GM23338 (cell line): Measurements from ENCODE around the gene PPP1R9A.

ENCODE experiments used
- CREB1 ChIP-seq: fragments of 250-450 bp; sonication (Bioruptor Pico); IDR thresholded peaks from 2 replicates; pipeline ENCODE4 v1.5.0; 2020; ENCODE audit warnings: low read depth, mild to moderate bottlenecking, moderate library complexity
- EZH2 ChIP-seq: fragments of 200-600 bp; sonication (generic); IDR thresholded peaks from one replicate; pipeline ENCODE4 v1.8.0; 2017; ENCODE audit warnings: antibody characterized with exemption, mild to moderate bottlenecking, low read depth; ENCODE audit not compliant: unreplicated experiment
- EZH2phosphoT487 ChIP-seq: fragments of 200-600 bp; sonication (generic); IDR thresholded peaks from one replicate; pipeline ENCODE4 v1.8.1; 2018; ENCODE audit warnings: antibody characterized with exemption; ENCODE audit not compliant: unreplicated experiment
- JUNB ChIP-seq: IDR thresholded peaks from one replicate; pipeline ENCODE4 v1.6.1; 2016; ENCODE audit warnings: antibody characterized with exemption; ENCODE audit not compliant: unreplicated experiment
- NANOG ChIP-seq: IDR thresholded peaks from 2 replicates; pipeline ENCODE4 v1.6.1; 2016; ENCODE audit warnings: antibody characterized with exemption, borderline replicate concordance
- POLR2AphosphoS5 ChIP-seq: IDR thresholded peaks from 2 replicates; pipeline ENCODE4 v1.6.1; 2016; ENCODE audit warnings: antibody characterized with exemption, low read depth
- STAT1 ChIP-seq: IDR thresholded peaks from one replicate; pipeline ENCODE4 v1.6.1; 2016; ENCODE audit warnings: antibody characterized with exemption; ENCODE audit not compliant: unreplicated experiment
- ZNF114 ChIP-seq: fragments of 250-450 bp; sonication (Bioruptor Pico); IDR thresholded peaks from 2 replicates; pipeline ENCODE4 v1.5.0; 2020; ENCODE audit warnings: mild to moderate bottlenecking, moderate library complexity
- ZNF331 ChIP-seq: fragments of 250-450 bp; sonication (Bioruptor Pico); IDR thresholded peaks from 2 replicates; pipeline ENCODE4 v1.5.0; 2020; ENCODE audit warnings: low read depth, mild to moderate bottlenecking, moderate library complexity
- TF ChIP-seq, protein P1 (sequence below), 2 experiments: fragments of 200-600 bp in 1 of 2; sonication (generic) in 1 of 2; conservative IDR thresholded peaks; 2 replicates each; pipeline versions ENCODE4 v1.5.1 to v1.6.1; 2016 to 2017; ENCODE audit warnings: antibody characterized with exemption in 2 of 2, low read depth in 2 of 2, mild to moderate bottlenecking in 2 of 2, moderate library complexity in 1 of 2
- TF ChIP-seq, protein P2 (sequence below): fragments of 250-450 bp; sonication (Bioruptor Pico); IDR thresholded peaks from 2 replicates; pipeline ENCODE4 v1.5.0; 2020; ENCODE audit warnings: mild to moderate bottlenecking, moderate library complexity
- TF ChIP-seq, protein P3 (sequence below): IDR thresholded peaks from one replicate; pipeline ENCODE4 v1.6.1; 2018; ENCODE audit warnings: antibody characterized with exemption; ENCODE audit not compliant: unreplicated experiment
- TF ChIP-seq, protein P4 (sequence below): IDR thresholded peaks from 2 replicates; pipeline ENCODE4 v1.6.1; 2016; ENCODE audit warnings: antibody characterized with exemption

DNA sequence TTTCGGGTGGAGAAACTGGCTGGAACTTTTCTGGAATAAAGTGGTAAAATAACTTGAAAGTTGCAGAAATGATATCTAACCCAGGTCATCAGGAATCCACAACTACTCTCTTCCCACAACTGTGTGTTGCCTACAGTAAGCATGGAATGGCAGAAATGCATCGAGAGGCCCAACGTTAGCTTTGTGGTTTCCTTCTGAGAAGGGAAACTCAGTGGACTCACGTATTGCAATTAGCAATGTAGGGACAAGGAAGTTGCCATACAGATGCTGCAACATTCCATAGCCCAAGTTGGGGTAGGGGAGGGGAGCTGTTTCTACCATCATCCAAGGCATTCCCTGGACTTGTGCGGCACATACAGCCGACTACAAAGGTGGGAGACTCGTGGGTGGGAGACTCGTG is 415.0 kb downstream of the PPP1R9A start:
- TF ChIP-seq, protein P1, sequence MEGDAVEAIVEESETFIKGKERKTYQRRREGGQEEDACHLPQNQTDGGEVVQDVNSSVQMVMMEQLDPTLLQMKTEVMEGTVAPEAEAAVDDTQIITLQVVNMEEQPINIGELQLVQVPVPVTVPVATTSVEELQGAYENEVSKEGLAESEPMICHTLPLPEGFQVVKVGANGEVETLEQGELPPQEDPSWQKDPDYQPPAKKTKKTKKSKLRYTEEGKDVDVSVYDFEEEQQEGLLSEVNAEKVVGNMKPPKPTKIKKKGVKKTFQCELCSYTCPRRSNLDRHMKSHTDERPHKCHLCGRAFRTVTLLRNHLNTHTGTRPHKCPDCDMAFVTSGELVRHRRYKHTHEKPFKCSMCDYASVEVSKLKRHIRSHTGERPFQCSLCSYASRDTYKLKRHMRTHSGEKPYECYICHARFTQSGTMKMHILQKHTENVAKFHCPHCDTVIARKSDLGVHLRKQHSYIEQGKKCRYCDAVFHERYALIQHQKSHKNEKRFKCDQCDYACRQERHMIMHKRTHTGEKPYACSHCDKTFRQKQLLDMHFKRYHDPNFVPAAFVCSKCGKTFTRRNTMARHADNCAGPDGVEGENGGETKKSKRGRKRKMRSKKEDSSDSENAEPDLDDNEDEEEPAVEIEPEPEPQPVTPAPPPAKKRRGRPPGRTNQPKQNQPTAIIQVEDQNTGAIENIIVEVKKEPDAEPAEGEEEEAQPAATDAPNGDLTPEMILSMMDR (conservative IDR thresholded peaks at IDR 0.05; ENCODE audit: low read depth in 2 of 2) = no peak
- TF ChIP-seq EZH2 (no peak), POLR2AphosphoS5 (no peak), STAT1 (no peak), CREB1 (CRISPR knock-in tag) (no peak), ZNF331 (CRISPR knock-in tag) (no peak), NANOG (no peak), EZH2phosphoT487 (no peak), JUNB (no peak), ZNF114 (no peak)
- TF ChIP-seq, protein P2, sequence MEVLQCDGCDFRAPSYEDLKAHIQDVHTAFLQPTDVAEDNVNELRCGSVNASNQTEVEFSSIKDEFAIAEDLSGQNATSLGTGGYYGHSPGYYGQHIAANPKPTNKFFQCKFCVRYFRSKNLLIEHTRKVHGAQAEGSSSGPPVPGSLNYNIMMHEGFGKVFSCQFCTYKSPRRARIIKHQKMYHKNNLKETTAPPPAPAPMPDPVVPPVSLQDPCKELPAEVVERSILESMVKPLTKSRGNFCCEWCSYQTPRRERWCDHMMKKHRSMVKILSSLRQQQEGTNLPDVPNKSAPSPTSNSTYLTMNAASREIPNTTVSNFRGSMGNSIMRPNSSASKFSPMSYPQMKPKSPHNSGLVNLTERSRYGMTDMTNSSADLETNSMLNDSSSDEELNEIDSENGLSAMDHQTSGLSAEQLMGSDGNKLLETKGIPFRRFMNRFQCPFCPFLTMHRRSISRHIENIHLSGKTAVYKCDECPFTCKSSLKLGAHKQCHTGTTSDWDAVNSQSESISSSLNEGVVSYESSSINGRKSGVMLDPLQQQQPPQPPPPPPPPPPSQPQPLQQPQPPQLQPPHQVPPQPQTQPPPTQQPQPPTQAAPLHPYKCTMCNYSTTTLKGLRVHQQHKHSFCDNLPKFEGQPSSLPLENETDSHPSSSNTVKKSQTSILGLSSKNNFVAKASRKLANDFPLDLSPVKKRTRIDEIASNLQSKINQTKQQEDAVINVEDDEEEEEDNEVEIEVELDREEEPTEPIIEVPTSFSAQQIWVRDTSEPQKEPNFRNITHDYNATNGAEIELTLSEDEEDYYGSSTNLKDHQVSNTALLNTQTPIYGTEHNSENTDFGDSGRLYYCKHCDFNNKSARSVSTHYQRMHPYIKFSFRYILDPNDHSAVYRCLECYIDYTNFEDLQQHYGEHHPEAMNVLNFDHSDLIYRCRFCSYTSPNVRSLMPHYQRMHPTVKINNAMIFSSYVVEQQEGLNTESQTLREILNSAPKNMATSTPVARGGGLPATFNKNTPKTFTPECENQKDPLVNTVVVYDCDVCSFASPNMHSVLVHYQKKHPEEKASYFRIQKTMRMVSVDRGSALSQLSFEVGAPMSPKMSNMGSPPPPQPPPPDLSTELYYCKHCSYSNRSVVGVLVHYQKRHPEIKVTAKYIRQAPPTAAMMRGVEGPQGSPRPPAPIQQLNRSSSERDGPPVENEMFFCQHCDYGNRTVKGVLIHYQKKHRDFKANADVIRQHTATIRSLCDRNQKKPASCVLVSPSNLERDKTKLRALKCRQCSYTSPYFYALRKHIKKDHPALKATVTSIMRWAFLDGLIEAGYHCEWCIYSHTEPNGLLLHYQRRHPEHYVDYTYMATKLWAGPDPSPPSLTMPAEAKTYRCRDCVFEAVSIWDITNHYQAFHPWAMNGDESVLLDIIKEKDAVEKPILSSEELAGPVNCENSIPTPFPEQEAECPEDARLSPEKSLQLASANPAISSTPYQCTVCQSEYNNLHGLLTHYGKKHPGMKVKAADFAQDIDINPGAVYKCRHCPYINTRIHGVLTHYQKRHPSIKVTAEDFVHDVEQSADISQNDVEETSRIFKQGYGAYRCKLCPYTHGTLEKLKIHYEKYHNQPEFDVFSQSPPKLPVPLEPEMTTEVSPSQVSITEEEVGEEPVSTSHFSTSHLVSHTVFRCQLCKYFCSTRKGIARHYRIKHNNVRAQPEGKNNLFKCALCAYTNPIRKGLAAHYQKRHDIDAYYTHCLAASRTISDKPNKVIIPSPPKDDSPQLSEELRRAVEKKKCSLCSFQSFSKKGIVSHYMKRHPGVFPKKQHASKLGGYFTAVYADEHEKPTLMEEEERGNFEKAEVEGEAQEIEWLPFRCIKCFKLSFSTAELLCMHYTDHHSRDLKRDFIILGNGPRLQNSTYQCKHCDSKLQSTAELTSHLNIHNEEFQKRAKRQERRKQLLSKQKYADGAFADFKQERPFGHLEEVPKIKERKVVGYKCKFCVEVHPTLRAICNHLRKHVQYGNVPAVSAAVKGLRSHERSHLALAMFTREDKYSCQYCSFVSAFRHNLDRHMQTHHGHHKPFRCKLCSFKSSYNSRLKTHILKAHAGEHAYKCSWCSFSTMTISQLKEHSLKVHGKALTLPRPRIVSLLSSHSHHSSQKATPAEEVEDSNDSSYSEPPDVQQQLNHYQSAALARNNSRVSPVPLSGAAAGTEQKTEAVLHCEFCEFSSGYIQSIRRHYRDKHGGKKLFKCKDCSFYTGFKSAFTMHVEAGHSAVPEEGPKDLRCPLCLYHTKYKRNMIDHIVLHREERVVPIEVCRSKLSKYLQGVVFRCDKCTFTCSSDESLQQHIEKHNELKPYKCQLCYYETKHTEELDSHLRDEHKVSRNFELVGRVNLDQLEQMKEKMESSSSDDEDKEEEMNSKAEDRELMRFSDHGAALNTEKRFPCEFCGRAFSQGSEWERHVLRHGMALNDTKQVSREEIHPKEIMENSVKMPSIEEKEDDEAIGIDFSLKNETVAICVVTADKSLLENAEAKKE (CRISPR knock-in tag) = no peak
- TF ChIP-seq, protein P3, sequence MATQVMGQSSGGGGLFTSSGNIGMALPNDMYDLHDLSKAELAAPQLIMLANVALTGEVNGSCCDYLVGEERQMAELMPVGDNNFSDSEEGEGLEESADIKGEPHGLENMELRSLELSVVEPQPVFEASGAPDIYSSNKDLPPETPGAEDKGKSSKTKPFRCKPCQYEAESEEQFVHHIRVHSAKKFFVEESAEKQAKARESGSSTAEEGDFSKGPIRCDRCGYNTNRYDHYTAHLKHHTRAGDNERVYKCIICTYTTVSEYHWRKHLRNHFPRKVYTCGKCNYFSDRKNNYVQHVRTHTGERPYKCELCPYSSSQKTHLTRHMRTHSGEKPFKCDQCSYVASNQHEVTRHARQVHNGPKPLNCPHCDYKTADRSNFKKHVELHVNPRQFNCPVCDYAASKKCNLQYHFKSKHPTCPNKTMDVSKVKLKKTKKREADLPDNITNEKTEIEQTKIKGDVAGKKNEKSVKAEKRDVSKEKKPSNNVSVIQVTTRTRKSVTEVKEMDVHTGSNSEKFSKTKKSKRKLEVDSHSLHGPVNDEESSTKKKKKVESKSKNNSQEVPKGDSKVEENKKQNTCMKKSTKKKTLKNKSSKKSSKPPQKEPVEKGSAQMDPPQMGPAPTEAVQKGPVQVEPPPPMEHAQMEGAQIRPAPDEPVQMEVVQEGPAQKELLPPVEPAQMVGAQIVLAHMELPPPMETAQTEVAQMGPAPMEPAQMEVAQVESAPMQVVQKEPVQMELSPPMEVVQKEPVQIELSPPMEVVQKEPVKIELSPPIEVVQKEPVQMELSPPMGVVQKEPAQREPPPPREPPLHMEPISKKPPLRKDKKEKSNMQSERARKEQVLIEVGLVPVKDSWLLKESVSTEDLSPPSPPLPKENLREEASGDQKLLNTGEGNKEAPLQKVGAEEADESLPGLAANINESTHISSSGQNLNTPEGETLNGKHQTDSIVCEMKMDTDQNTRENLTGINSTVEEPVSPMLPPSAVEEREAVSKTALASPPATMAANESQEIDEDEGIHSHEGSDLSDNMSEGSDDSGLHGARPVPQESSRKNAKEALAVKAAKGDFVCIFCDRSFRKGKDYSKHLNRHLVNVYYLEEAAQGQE = no peak
- TF ChIP-seq, protein P4, sequence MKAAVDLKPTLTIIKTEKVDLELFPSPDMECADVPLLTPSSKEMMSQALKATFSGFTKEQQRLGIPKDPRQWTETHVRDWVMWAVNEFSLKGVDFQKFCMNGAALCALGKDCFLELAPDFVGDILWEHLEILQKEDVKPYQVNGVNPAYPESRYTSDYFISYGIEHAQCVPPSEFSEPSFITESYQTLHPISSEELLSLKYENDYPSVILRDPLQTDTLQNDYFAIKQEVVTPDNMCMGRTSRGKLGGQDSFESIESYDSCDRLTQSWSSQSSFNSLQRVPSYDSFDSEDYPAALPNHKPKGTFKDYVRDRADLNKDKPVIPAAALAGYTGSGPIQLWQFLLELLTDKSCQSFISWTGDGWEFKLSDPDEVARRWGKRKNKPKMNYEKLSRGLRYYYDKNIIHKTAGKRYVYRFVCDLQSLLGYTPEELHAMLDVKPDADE = no peak
